NCI-H2171 treated with DMSO at 0.1 percent for 48 hours (cell line): ENCODE results near the gene MYT1.

Experiments used
- DNase-seq: peaks from one replicate; lab custom pipeline; 2025; lab: John Stamatoyannopoulos, UW

MYT1 gene

DNA sequence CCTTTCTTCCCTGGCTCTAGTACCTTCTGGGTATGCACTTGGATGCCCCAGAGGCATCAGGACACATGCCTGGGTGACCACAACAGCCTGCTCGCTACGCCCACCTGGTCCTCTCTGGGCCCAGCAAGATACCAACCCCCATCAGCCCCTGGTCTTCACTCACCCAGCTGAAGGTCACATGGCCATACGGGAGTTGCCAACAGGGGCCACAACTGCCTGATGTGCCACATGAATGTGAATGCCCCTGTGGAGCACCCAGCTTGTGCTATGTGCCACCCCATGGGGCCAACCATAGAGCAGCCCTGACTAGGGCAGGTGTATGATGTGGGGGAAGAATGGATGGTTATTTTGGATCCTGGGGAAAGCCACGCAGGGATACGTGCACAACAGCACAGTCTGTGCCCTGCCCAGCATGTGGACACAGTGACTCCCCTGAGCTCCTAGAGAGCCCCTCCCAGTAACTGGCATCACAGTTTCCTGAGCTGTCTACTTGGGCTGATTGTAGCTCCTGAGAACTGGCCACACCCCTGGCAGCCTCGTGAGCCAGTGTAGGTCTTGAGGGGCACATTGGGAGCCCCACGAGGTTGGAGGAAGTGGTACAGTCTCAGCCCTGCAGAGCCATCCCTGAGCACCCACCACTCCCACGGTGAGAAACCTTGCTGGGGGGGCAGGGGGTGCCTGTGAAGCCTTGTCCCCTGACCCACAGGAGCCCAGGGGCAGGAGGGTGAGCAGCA lies 80.8 kb downstream of the MYT1 start:
- DNase-seq = no peak

DNA sequence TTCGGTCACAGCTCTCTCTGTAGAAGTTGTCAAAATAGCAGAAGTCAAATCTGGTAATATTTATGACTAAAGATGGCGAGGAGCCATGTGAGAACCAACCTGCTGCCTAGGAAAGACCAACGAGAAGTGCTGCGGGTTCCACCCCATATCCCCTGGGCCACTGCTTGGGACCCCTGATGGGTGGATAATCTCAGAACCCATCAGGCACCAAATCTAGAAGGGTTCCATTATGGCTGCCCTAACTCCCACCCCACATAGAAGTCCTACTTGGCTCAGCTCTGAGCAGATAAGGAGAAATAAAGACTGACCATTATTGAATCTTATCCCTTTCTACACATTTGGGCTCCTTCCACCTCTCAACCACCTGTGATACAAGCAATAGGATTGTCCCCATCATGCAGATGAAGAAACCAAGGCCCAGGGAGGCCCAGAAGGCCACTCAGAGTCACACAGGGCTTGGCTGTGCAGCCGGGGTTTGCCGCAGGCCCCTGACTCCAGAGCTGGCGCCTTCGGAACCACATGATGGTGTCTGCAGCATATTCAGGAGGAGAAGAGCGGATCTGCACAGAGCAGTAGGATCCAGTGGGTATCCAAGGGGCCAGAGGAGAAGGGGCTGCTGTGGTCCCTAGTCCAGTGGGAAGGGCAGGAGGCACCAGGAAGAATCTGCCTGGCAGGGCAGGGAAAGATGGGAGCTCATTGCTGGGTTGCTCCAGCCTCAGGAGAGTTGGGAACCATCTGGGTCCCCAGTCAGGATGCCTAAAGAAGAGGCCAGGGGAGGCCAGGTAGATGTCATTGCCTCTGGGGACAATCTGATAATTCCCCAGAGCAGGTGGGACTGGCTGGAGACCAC lies 81.7 kb downstream of the MYT1 start:
- no peak for DNase-seq

DNA sequence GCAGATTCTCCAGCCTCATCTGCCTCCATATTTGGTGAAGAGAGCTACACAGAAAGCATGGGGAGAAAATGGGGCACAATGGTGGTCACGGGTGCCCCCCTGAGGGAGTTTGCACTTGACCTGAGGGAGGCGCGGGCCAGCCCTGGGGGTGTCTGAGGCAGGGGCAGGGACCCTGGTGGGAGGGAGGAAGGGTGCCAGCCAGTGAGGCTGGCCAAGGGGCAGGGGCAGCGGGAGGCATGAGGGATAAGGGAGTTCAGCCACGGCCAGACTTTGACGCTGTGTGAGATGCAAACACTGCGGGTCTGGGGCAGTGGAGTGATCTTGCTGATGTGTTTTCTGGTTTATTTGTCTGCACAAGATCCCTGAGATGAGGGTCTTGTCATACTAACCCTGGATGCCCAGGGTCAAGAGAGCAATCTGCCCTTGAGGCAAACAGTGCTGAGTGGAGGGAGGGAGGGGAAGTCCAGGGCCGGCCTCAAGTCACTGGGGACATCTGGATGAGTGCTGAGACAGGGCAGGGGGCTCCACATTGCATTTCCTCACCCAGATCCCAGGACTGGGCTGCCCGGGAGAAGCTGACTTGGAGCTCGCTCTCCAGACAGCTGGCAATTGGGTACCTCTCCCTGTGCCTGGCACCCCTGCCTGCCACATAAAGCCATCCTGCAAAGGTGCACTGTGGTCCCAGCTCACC lies 82.5 kb downstream of the MYT1 start:
- no peak for DNase-seq

DNA sequence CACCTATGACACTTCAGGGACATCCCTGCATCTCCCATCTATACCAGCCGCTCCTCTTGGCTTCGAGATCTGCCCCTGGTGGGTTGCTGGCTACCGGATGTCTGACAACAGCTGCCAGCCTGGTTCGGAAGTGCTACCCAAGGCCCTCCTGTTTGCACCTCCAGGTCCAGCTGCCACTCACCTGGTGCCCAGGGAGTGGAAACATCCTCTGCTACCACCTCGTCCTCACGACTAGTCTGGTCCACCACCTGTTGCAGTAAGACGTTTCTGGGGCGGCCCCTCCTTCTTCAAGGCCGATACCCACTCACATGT lies 83.0 kb downstream of the MYT1 start:
- peak; percentile 16 for DNase-seq

DNA sequence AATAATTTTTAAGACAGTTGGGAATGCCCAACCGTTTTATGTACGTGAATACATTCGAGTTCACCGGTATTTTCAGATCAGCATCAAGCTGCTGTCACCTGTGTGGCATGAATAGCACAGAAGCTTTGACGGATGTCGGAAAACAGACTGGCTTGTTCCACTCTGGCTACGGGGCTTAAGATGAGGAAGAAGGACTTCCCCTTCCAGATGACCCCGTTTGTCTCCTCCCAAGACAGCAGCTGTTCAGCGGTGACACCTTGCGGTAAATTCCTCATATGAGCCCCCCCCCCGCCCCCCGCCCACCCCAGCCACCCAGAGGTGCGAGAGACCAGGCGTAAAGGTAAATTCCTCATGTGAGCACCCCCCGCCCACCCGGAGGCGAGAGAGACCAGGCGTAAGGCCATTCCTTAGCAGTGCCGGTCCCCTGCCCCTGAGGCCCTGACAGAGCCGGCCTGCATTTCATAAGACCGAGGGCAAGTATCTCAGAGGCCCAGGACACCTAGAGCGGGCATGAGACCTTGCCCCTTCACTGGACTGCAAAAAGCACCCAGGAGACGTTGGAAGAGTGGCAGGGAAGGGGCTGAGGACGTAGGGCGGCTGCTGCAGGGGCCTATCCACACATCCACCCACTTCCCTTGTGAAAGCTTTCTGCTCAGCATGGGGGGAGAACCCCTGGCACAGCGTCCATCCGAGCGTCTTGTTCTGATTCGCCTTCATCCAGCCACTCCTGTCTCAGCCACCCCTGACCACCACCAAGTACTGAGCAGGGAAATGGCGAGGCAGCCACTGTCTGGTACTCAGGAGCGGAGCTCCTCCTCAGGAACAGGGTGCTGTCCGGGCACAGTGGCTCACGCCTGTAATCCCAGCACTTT lies 84.0 kb downstream of the MYT1 start:
- DNase-seq = no peak

DNA sequence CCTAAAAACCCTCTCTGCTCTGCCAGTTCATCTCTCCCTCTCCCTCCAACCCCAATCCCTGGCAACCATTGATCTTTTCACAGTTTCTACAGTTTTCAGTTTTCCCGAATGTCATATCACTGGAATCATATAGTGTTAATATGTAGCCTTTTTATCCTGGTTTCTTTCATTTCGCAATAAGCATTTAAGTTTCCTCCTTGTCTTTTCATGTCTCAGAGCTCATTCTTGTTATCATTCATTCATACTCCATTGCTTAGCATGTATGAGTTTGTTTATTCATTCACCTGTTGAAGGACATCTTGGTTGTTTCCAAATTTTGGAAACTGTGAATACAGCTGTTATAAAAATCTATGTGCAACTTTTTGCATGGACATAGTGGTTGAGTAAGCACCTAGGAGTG lies 85.8 kb downstream of the MYT1 start:
- no peak for DNase-seq

DNA sequence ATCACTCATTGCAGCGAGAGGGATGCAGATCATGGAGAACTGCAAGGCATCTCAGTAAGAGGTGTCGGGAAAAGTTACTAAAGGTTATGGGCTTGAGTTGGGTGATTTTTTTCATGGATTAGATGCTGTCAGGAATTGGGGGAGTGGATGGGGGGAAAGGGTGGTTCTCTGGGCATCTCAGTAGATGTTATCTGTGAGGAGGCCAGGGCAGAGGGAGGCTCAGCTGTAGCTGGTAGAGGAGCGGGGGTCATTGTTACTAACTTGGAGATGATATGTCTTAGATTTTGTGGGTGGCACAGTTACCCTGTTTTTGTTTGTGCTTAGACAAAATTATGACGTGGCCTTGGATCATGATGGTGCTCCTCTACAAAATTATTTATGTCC lies 88.7 kb downstream of the MYT1 start:
- DNase-seq = no peak

DNA sequence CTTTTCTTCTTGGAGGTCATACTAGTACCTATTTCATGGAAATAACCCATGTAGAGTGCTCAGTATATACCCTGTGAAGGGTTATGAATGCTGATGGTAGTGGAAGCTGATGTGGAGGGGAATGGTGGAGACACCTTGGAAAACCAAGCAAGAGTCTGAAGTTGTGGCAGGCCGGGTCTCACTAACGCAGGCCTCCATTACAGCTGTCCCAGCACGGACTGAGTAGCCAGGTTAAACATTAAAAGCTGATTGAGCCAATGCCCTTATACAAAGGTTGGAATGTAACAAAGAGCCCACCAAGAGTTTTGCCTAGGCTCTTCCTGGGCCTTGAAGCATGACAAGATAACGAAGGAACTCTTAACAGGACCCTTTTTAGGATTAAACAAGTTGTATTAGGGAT lies 89.2 kb downstream of the MYT1 start:
- no peak for DNase-seq

DNA sequence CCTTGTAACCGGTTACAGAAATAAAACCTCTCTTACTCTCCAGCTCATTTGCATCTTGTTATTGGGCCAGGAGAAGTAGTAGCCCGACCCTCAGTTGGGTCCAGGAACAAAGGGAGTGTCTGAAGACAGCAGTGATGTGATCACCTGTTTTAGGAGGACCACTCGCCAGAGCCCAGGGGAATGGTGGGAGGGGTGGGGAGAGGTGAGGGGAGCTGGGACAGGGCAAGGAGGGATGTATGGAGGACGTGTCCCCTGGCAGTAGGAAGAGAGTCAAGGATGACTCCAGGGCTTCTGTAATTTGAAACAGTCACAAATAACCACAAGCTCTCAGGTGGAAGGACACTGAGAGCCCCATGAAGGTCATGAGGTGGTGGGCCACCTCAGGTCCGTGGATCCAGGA lies 89.9 kb downstream of the MYT1 start:
- no peak for DNase-seq

DNA sequence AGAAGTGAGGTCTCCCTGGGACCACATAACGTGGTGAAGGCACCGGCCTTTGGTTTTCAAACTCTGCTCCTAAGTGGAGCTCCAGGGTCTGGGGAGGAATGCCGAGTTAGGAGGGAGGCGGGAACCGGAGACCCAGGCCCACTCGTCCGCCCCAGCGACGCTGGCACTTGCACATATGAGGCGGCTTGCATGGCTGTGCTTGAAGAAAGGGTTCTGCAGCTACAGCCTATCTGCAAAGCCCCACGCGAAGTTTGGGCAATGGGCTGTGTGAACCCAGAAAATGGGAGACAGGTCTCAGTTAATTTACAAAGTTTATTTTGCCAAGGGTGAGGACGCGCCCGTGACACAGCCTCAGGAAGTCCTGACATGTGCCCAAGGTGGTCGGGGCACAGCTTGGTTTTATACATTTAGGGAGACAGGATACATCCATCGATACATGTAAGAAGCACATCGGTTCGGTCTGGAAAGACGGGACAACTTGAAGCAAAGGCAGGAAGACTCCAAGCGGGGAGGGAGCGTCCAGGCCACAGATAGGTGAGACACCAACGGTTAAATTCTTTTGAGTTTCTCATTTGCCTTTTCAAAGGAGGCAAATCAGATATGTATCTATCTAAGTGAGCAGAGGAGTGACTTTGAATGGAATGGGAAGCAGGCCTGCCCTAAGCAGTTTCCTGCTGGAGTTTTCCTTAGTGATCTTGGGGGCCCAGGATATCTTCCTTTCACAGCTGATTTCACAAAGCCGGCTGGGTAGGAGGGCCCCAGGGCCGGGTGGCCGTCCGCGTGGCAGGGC lies 90.5 kb downstream of the MYT1 start:
- DNase-seq = no peak

DNA sequence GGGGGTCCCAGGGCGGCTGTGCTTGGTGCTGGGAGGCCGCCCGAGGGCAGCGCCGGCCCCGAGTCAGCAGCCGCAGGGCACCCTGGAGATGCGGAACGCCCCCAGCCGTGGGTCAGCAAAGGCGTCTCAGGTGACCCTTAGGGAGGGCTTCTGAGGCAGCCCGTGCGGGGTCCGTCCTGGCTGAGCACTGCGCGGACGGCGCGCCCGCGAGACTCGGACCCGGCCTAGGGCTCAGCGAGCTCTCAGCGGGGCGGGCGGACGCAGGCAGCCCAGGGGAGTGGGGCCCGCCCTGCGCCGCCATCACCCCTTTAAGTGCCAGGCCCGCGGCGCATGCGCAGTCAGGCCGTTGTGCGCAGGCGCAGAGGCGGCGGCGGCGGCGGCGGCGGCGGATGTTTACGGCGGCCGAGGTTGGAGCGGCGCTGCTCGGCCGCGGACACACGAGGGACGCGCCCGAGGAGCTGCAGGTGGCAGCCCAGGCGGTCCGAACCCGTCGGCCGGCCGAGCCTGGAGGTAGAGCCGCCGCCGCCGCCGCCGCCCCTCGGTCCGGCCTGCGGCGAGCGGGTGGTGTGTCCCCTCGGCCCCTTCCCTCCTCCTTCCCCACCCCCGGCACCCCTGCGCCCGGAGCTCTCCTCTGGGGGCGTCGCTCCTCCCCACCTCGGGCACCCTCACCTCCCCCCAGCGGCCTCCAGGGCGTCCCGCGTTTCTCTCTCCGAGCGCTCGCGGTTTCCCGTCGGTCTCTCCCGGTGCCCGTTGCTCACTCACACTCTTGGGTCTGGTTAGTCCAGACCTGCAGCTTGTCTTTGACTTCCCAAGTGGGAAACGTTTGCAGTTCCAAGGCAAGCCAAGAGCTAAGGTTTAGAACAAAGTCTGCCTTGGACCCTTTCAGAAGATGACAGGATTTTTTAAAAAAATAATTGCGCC lies 91.4 kb downstream of the MYT1 start, which contains the start of gene PCMTD2:
PCMTD2 (plus strand) TSS at position 388 of the 921 bp plus-strand sequence. CDS start 4,218 bp downstream, outside the sequence.
- peak; percentile 85 for DNase-seq

DNA sequence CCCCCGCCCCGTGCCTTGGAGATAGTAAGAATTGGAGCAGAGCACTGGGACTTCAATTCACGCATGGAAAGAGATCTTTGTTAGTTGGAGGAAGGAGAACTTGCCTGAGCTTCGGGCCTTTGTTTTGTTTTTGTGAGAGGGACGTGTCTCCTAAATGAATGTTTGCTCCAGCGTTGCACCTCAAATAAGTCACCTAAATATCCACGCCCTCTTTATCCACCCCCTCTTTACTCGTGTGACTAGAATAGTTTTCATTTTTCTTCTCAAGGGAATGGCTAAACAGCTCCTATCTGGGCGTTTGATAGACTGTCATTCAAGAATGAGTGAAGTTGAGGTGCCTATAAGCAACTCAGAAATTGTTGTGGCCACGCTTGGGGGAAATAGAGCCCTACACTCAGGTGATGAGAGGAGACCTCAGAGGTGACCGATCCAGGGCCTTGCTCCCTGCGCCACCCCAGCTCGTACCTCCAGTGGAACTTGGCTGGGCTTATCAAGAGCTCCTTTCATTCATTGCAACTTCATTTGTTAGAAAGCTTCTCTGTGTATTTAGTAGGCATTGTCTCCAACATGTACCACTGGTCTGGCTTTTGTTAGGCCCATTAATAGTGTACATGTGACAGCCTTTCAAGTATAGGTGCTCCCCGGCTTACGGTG lies 92.2 kb downstream of the MYT1 start:
- DNase-seq = no peak

DNA sequence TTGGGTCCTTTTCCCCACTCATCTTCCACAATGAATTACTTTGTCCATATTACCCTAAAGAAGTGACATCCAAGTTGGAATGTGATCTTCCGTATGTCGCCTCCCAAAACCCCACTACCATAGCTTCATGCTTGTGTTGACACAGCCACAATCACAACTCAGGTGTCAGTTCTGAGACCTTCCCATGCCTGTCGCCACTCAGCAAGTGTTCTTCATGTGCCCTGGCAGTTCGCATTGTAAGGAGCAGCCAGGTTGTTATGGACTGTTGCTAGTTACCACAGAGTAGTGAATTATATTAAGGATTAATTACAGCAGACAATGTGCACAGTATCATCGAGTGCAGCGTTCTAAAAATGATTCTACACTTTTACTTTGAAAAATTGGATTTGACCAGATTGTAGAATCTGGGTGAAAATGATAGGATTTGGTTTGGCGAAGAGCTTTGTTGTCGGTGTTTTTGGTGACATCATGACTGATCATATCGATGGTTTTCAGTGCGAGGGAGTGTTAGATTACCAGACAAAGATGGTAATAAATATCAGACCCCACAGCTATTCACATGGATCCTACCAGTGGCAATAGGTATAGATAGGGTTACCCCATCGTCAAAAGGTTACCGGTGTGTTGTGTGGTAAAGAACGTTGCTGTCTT lies 93.0 kb downstream of the MYT1 start:
- no peak for DNase-seq

DNA sequence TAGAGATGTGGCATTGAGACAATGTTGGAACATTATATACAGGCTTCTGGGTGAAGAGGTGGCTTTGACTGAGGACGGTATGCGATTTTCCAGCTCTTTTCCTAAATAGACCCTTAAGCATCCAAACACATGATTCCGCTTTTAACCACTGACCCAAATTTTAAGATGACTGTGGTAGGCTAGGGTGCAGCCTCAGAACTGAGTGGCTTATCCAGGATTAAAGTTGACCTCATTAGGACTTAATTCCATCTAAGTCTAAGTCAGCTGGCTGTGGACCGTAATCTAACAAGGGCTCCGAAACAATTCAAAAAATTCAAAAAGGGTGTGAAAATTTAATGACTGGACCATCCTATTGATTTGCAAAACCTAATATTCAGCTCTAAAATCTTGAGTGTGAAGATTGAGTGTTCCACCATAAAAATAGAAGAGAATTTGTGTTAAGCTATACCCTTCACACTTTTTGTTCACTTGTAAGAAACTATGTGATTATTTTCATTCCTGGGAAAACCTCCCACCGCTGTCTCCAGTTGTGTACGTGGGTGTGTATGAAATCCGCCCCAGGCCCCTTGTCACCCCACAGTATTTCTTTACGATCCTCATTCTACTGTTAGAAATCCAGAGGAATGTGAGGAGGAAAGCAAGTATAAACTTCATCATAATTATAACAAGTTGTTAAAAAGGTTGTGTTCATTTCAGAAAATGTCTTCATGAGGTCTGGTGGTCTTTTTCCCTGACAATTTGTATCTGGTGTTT lies 94.0 kb downstream of the MYT1 start:
- no peak for DNase-seq

DNA sequence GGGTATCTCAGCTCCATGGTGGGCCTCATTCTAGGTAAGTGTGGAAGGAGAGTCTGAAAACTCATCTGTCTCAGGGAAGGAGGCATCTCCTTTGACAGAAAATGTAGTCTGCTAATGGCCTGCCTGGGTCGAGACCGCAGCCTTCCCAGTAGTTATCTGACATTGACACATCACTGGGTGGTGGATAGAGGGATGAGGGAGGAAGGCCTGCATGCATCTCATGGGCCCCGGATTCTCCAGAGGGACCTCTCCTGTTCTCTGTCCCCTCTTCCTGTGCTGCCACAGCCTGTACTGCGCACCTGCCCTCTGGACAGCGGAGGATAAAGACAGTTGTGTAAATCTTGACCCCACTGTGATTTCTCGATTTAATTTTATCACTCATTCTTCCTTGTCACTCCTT lies 96.0 kb downstream of the MYT1 start:
- DNase-seq = no peak

DNA sequence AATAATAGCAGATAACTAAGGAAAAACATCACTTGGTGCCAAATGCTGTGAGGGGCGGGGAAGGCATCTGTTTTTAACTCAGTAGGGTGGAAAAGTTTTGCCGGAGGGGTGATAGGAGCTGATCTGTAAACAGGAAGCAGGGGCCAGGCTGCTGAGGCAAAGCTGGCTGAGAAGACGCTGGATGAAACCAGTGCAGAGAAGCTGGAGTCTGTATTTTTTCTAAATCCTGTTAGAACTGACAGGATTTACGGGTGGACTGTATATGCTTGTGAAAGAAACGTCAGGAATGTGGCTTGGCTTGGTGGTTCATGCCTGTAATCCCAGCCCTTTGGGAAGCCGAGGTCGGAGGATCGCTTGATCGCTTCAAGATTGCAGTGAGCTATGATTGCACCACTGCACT lies 96.9 kb downstream of the MYT1 start:
- DNase-seq = no peak

DNA sequence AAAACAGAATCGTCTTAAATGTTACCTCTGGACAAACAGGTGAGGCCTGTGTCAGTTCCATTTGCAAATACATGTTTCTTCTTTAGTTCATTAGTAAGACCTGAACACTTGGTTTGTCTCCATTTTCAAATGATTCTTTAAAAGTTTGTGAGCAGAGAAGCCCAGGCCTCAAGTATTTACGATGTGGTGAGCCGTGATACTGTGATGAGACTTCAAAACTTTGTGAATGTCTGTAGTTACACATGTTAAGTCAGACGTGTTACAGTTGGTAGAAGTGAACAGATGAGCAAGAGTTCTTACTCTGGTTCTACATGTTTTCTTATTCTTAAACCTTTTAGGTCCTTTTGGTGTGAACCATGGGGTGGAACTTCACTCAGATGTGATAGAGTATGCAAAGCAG lies 99.8 kb downstream of the MYT1 start:
- DNase-seq = no peak

DNA sequence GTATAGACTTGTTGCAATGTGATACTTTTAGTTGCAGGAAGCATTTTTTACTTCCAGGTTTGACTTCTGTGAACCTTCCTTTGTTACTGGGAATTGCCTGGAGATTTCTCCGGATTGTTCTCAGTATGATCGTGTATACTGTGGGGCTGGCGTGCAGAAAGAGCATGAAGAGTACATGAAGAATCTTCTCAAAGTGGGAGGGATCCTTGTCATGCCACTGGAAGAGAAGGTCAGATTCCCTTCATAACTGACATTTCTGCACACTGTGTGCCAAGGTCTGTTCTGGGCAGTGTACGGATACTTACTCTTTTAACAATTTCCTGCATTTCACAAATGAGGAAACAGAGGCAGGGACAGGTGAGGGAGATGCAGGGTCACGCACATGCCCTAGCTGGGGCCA lies 100.9 kb downstream of the MYT1 start:
- DNase-seq = no peak
